ENCODE measurements around the gene BPTF.
"Not testable (repeated sequence)": the region's sequence is repeated elsewhere in the genome, so short reads cannot be mapped to it uniquely, and the experiment has no call there.

DNA sequence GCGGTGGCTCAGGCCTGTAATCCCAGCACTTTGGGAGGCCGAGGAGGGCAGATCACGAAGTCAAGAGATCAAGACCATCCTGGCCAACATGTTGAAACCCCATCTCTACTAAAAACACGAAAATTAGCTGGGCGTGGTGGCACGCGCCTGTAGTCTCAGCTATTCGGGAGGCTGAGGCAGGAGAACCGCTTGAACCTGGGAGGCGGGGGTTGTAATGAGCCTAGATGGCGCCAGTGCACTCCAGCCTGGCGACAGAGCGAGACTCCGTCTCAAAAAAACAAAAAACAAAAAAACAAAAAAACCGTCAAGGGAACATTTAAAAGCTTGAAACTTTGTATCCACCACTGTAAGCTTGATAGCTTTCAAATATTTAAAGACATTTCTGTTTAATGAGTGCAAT lies 197.2 kb downstream of the BPTF start:
- TF ChIP-seq SIRT6 (IDR thresholded peaks at IDR 0.05; ENCODE audit: low read length); ZNF274 (IDR thresholded peaks at IDR 0.05; ENCODE audit: borderline replicate concordance, extremely low read depth, low read length): not testable (repeated sequence)
